HG02840 (cell line): ENCODE measurements around the gene SERP2.

Experiments
- ATAC-seq: cut with Tn5 transposase; IDR thresholded peaks from one replicate; pipeline ENCODE4 v1.9.1; 2021; ENCODE audit warnings: mild to moderate bottlenecking, moderate library complexity, moderate number of reproducible peaks; ENCODE audit not compliant: unreplicated experiment, low FRiP score

SERP2 gene

DNA sequence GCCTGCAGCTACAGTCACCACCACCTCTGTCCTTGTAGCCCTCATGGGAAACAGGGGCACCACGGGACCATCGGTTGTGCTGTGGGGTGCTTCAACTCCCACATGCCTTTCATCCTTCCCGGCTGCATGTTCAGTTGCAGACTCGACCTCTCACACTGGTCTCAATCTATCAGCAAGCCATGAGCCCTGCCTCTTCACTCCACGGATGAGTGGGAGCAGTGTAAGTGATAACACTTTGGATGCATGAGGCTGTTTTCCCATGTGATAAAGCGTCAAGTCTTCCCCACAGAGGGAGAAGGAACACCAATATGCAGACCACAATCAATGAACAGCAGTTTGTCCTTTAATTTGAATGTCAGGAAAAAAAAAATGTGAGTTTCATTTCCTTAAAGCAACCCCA, 12.2 kb downstream of the SERP2 start:
- no peak for ATAC-seq

DNA sequence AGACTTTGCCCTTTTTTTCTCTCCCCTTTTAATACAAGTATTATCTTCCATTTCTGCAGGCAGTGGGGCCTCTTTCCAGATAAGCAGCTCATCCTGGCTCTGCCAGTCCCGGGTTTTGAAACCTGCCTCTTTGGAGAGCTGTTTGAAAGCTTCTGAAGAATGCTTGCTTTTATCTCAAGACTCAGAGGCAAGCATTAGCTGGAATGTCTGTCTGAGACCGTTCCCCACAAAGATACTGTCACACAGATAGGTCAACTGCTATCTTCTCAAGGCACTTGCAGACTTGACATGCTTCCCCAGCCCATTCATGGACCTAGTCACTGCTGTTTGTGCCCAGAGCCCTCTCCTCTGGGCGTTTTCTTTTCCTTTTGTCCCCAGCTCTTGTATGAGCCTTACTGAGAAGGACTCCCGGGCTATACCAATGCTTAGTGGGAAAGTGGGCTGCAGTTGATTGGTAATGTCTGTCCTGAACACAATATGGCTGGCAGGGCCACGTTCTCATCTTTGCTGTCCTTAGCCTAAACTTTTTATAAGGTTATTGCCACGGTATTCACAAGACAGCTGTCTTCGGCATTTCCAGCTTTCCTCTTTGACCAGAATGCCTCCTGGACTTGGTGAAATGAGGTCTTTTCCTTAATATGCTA, 13.4 kb downstream of the SERP2 start:
- ATAC-seq, result no peak

- ATAC-seq, result no peak
Observed at GRCh38 chr13:44388427-44389059, 14.9 kb downstream of the SERP2 start.

- ATAC-seq, result no peak
Observed at GRCh38 chr13:44389060-44389666, 15.5 kb downstream of the SERP2 start.

GRCh38 chr13:44389876-44390275, 16.3 kb downstream of the SERP2 start:
- no peak for ATAC-seq

- no peak for ATAC-seq
Observed at GRCh38 chr13:44393391-44393790, 19.8 kb downstream of the SERP2 start.

- no peak for ATAC-seq
Observed at GRCh38 chr13:44394658-44395057, 21.0 kb downstream of the SERP2 start.

- no peak for ATAC-seq
Observed at GRCh38 chr13:44395976-44396694, 22.5 kb downstream of the SERP2 start.

- no peak for ATAC-seq
Observed at GRCh38 chr13:44396701-44397580, 23.3 kb downstream of the SERP2 start.

DNA sequence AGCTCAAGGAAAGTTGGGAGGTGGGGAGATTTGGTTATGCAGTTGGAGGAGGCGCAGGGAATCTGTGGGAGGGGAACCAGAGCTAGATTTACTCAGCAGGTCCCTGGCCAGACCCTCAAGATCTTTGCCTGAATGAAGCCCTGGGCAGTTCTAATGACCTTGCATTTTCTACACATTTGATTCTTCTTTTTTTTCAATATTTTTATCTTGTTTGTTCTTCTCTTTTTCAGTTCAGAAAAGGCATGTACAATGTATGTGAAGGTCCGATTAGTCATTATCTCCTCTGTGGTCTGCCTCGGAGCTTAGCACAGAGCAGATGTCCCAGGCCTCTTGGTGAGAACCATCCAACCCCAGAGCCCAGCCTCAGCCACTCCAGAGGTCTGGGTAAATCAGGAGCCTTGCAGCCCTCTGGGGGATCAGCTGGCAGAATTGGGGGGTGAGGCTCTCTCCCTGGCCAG, 24.2 kb downstream of the SERP2 start:
- ATAC-seq, result no peak

DNA sequence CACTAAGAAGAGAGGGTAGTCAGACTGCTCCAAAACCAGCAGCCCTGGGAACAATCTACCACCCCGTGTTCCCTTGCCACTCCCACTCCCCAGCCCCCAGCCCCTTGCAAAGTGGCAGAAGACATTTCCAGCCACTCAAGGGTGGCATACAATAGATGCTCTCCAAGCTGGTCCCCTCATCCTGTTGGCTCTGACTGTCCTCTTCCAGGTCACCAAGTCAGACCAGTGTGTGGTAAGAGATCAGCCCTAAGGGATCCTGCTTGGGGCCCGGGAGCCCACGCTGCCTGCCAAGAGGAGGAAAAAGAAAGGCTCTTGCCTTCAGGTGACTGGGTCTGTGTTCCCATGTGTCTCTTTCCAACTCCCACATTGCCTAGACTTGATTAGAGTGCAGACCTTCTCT, 25.0 kb downstream of the SERP2 start:
- no peak for ATAC-seq

DNA sequence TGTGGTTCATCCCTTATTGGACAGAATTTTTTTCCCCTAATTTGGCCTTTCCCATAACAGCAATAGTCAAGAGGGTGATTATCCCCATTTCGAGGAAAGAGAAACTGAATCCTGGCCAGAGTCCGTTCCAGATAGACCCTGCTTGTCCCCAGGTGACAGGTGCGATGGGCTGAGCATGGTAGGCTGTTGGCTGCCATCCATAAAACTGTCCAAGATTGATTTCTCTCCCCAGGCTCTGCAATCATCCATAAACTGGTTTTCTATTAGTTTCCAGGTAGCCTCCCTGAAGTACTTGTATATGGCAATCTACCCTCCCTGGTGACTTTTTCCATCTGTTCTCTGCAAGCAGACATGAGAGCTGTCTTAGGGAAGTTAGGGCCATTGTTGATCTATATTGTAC, 25.4 kb downstream of the SERP2 start:
- no peak for ATAC-seq

GRCh38 chr13:44400736-44401135, 27.1 kb downstream of the SERP2 start:
- no peak for ATAC-seq

GRCh38 chr13:44401577-44401976, 28.0 kb downstream of the SERP2 start:
- ATAC-seq, result no peak

DNA sequence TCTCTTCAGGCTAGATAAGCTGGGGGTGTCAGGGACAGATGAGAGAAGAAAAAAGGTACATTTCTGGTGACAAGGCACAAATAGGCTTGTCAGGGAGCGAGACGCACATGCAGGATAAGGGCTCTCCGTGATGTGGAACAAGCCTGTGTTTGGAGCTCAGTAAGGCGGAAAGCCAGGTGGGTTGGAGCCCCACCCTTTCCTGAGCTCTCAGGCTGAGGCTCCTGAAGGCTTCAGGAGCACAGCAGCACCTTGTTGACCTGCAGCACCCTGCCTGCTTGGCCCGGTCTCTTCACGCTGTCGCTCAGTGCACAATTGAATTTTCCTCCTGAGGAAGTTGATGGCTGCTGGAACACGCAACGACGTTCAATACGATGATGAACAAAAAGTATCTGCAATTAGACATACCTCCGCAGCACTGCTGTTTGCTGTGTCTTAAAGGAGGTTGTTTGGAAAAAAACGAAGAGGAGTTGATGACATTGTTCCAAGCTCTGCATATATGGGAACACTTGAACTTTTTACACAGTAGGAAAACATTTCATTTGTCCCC, 29.3 kb downstream of the SERP2 start:
- no peak for ATAC-seq

DNA sequence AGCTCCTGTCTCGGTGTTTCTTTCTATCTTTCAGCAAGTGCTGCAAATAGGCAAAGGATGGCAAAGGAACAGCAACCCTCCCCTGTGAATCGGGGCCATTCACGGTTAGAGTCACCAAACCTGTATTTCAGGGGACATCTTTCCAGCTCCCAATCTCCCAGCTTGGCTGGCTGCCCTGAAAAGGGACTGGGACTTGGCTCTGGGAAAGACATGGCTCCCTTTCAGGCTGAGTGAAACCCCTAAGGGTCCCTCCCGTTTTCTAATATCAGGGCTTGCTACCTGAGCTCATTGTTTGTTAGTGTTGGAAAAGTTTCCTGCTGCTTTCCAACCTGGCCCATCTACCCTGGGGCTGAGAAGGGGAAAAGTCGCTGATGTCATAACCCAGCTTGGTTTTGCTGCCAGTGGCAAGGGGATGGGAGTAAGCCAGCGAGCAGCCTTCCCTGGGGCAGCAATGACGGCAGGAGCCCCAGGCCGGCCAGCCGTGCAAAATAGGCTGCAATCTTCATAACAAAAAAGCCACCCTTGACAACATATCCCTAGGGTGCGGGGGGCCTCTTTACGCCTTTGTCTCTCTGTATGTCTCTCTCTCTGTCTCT, 29.9 kb downstream of the SERP2 start:
- no peak for ATAC-seq

DNA sequence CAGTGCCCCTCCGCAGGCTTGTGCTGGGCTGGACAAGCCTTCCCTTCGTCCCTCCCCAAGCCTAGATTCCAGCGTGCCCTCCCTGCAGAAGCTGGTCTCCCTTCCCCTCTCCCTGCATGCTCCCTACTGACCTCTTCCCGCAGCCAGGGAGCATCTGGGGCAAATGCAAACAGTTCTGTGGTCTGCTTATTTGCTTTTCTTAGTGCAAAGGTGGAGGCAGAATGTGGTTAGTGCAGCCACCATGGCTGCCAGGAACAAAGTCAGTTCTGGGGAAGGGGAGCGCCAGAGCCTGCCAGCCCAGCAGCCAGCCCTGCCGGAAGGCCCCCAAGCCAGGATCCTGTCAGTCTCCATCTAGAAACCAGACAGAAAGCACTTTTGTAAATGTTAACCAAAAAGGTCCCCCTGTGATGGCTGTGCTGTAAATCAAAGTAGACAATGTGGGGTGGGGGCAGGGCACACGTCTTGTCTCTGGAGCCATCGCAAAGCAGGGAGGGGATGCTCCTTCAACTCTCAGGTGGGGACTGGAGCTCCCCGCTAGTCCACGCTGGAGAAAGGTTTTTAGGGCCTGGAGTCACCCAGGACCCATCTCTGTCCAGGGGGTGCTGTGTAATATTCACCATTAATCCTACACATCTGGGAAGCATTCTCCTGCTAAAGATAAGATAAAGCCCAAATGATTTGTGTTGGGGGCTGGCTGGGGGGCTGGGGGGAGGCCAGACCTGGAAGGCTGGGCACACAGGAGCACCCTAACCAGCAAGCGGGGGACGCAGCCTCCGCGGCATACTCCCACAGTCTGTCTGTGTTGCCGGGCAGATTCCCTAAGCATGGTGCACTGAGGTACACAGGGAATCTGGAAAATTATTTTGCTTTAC, 30.9 kb downstream of the SERP2 start:
- no peak for ATAC-seq

DNA sequence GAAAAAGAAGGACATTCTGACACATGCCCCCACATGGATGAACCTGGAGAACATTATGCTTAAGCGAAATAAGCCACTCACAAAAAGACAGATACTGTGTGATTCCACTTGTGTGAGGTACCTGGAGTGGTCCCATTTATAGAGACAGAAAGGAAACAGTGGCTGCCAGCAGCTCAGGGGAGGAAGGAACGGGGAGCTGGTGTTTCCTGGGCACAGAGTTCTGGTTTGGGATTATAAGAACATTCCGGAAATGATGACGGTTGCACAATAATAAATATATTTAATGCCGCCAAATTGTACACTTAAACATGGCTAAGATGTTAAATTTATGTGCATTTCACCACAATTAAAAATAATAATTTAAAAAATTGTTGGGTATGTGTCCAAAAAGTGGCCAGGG, 33.0 kb downstream of the SERP2 start:
- no peak for ATAC-seq

GRCh38 chr13:44407379-44407778, 33.8 kb downstream of the SERP2 start:
- ATAC-seq, result no peak
